Measurements from ENCODE around the gene DPYD. TPM values are rescaled to one million over a fixed set of nuclear protein-coding genes. Genes with fewer than 3 reads are reported as not detected.

Gene DPYD
- polyA plus RNA-seq, 1 donor = 32.5 TPM

- no peaks in the 10 kb centered on the region for H3K4me1 ChIP-seq (ENCODE audit: control insufficient read depth, insufficient read depth, low read length)
- H3K36me3 ChIP-seq (ENCODE audit: control insufficient read depth, insufficient read depth, low read length) = no peaks in the 10 kb centered on the region
- DNase-seq = no peak
- 100% methylated on average over 2 of the region's 3 CpGs for whole genome bisulfite sequencing (ENCODE audit: insufficient coverage, low lambda C conversion rate)
- no peaks in the 10 kb centered on the region for H3K9me3 ChIP-seq (ENCODE audit: control insufficient read depth, low read depth, low read length)
- no peaks in the 10 kb centered on the region for H3K27me3 ChIP-seq (ENCODE audit: control insufficient read depth, insufficient read depth, low read length)
- no peak overlapping the region for H3K27ac ChIP-seq (ENCODE audit: low read length)
- no peak overlapping the region for H3K4me3 ChIP-seq (ENCODE audit: low read length)
These were observed 792.4 kb downstream of the DPYD start for GRCh38 chr1:97128426-97128825.

- no peaks in the 10 kb centered on the region for H3K9me3 ChIP-seq (ENCODE audit: control insufficient read depth, low read depth, low read length)
- H3K4me1 ChIP-seq (ENCODE audit: control insufficient read depth, insufficient read depth, low read length) = no peaks in the 10 kb centered on the region
- no peak overlapping the region for H3K27ac ChIP-seq (ENCODE audit: low read length)
- H3K27me3 ChIP-seq (ENCODE audit: control insufficient read depth, insufficient read depth, low read length) = no peaks in the 10 kb centered on the region
- no peak overlapping the region for H3K4me3 ChIP-seq (ENCODE audit: low read length)
- H3K36me3 ChIP-seq (ENCODE audit: control insufficient read depth, insufficient read depth, low read length) = no peaks in the 10 kb centered on the region
- WGBS (ENCODE audit: insufficient coverage, low lambda C conversion rate) = no CpG with 5 or more reads among the region's 3 CpGs
- DNase-seq = no peak
These were observed 797.0 kb downstream of the DPYD start for GRCh38 chr1:97123717-97124431.

GRCh38 chr1:97120806-97121205 is 800.0 kb downstream of the DPYD start:
- no peaks in the 10 kb centered on the region for H3K9me3 ChIP-seq (ENCODE audit: control insufficient read depth, low read depth, low read length)
- DNase-seq = no peak
- no peaks in the 10 kb centered on the region for H3K36me3 ChIP-seq (ENCODE audit: control insufficient read depth, insufficient read depth, low read length)
- H3K27me3 ChIP-seq (ENCODE audit: control insufficient read depth, insufficient read depth, low read length) = no peaks in the 10 kb centered on the region
- H3K4me3 ChIP-seq (ENCODE audit: low read length) = no peak overlapping the region
- WGBS (ENCODE audit: insufficient coverage, low lambda C conversion rate) = no CpG with 5 or more reads among the region's 1 CpG
- no peak overlapping the region for H3K27ac ChIP-seq (ENCODE audit: low read length)
- no peaks in the 10 kb centered on the region for H3K4me1 ChIP-seq (ENCODE audit: control insufficient read depth, insufficient read depth, low read length)

- no peak overlapping the region for H3K4me3 ChIP-seq (ENCODE audit: low read length)
- no peaks in the 10 kb centered on the region for H3K9me3 ChIP-seq (ENCODE audit: control insufficient read depth, low read depth, low read length)
- no peaks in the 10 kb centered on the region for H3K4me1 ChIP-seq (ENCODE audit: control insufficient read depth, insufficient read depth, low read length)
- DNase-seq = no peak
- no peak overlapping the region for H3K27ac ChIP-seq (ENCODE audit: low read length)
- no CpG with 5 or more reads among the region's 8 CpGs for WGBS (ENCODE audit: insufficient coverage, low lambda C conversion rate)
- H3K27me3 ChIP-seq (ENCODE audit: control insufficient read depth, insufficient read depth, low read length) = no peaks in the 10 kb centered on the region
- no peaks in the 10 kb centered on the region for H3K36me3 ChIP-seq (ENCODE audit: control insufficient read depth, insufficient read depth, low read length)
These were observed 801.3 kb downstream of the DPYD start for GRCh38 chr1:97119260-97120158.

GRCh38 chr1:97114842-97115241 is 806.0 kb downstream of the DPYD start:
- no peak overlapping the region for H3K27ac ChIP-seq (ENCODE audit: low read length)
- DNase-seq = no peak
- no peaks in the 10 kb centered on the region for H3K36me3 ChIP-seq (ENCODE audit: control insufficient read depth, insufficient read depth, low read length)
- H3K27me3 ChIP-seq (ENCODE audit: control insufficient read depth, insufficient read depth, low read length) = no peaks in the 10 kb centered on the region
- no CpG with 5 or more reads among the region's 2 CpGs for WGBS (ENCODE audit: insufficient coverage, low lambda C conversion rate)
- H3K9me3 ChIP-seq (ENCODE audit: control insufficient read depth, low read depth, low read length) = no peaks in the 10 kb centered on the region
- H3K4me3 ChIP-seq (ENCODE audit: low read length) = no peak overlapping the region
- no peaks in the 10 kb centered on the region for H3K4me1 ChIP-seq (ENCODE audit: control insufficient read depth, insufficient read depth, low read length)

- H3K27ac ChIP-seq (ENCODE audit: low read length) = no peak overlapping the region
- DNase-seq = no peak
These were observed 808.4 kb downstream of the DPYD start for GRCh38 chr1:97112442-97112841.

GRCh38 chr1:97108179-97108578 is 812.7 kb downstream of the DPYD start:
- H3K9me3 ChIP-seq (ENCODE audit: control insufficient read depth, low read depth, low read length) = no peaks in the 10 kb centered on the region
- no peak for DNase-seq
- no peak overlapping the region for H3K4me3 ChIP-seq (ENCODE audit: low read length)
- no peaks in the 10 kb centered on the region for H3K4me1 ChIP-seq (ENCODE audit: control insufficient read depth, insufficient read depth, low read length)
- WGBS (ENCODE audit: insufficient coverage, low lambda C conversion rate) = 100% methylated on average over 1 of the region's 1 CpG
- H3K27ac ChIP-seq (ENCODE audit: low read length) = no peak overlapping the region
- H3K36me3 ChIP-seq (ENCODE audit: control insufficient read depth, insufficient read depth, low read length) = no peaks in the 10 kb centered on the region
- no peaks in the 10 kb centered on the region for H3K27me3 ChIP-seq (ENCODE audit: control insufficient read depth, insufficient read depth, low read length)

More at GRCh38 chr1:97112442-97112841, 808.4 kb downstream of the DPYD start:
- 88% methylated on average over 1 of the region's 3 CpGs for WGBS (ENCODE audit: insufficient coverage, low lambda C conversion rate)
- Histone ChIP-seq H3K27me3 (ENCODE audit: control insufficient read depth, insufficient read depth, low read length) (no peaks in the 10 kb centered on the region), H3K4me1 (ENCODE audit: control insufficient read depth, insufficient read depth, low read length) (no peaks in the 10 kb centered on the region), H3K9me3 (ENCODE audit: control insufficient read depth, low read depth, low read length) (no peaks in the 10 kb centered on the region), H3K4me3 (ENCODE audit: low read length) (no peak overlapping the region), H3K36me3 (ENCODE audit: control insufficient read depth, insufficient read depth, low read length) (no peaks in the 10 kb centered on the region)

- 100% methylated on average over 2 of the region's 2 CpGs for WGBS (ENCODE audit: insufficient coverage, low lambda C conversion rate)
- Histone ChIP-seq H3K9me3 (ENCODE audit: control insufficient read depth, low read depth, low read length) (no peaks in the 10 kb centered on the region), H3K27ac (ENCODE audit: low read length) (no peak overlapping the region), H3K36me3 (ENCODE audit: control insufficient read depth, insufficient read depth, low read length) (no peaks in the 10 kb centered on the region), H3K4me3 (ENCODE audit: low read length) (no peak overlapping the region), H3K4me1 (ENCODE audit: control insufficient read depth, insufficient read depth, low read length) (no peaks in the 10 kb centered on the region), H3K27me3 (ENCODE audit: control insufficient read depth, insufficient read depth, low read length) (no peaks in the 10 kb centered on the region)
- DNase-seq = no peak
These were observed 815.3 kb downstream of the DPYD start for GRCh38 chr1:97105531-97105930.

- Histone ChIP-seq H3K27me3 (ENCODE audit: control insufficient read depth, insufficient read depth, low read length) (no peaks in the 10 kb centered on the region), H3K9me3 (ENCODE audit: control insufficient read depth, low read depth, low read length) (no peaks in the 10 kb centered on the region), H3K4me1 (ENCODE audit: control insufficient read depth, insufficient read depth, low read length) (no peaks in the 10 kb centered on the region), H3K27ac (ENCODE audit: low read length) (no peak overlapping the region), H3K4me3 (ENCODE audit: low read length) (no peak overlapping the region), H3K36me3 (ENCODE audit: control insufficient read depth, insufficient read depth, low read length) (no peaks in the 10 kb centered on the region)
- 73% methylated on average over 2 of the region's 2 CpGs for WGBS (ENCODE audit: insufficient coverage, low lambda C conversion rate)
- no peak for DNase-seq
These were observed 819.3 kb downstream of the DPYD start for GRCh38 chr1:97101509-97101908.

GRCh38 chr1:97097404-97097925 is 823.4 kb downstream of the DPYD start:
- Histone ChIP-seq H3K27me3 (ENCODE audit: control insufficient read depth, insufficient read depth, low read length) (no peaks in the 10 kb centered on the region), H3K9me3 (ENCODE audit: control insufficient read depth, low read depth, low read length) (no peaks in the 10 kb centered on the region), H3K27ac (ENCODE audit: low read length) (no peak overlapping the region), H3K4me3 (ENCODE audit: low read length) (no peak overlapping the region), H3K4me1 (ENCODE audit: control insufficient read depth, insufficient read depth, low read length) (no peaks in the 10 kb centered on the region), H3K36me3 (ENCODE audit: control insufficient read depth, insufficient read depth, low read length) (no peaks in the 10 kb centered on the region)
- no peak for DNase-seq
- WGBS (ENCODE audit: insufficient coverage, low lambda C conversion rate) = 100% methylated on average over 1 of the region's 1 CpG

All from large intestine (tissue), 3 donors.